GM08714 (cell line): ENCODE measurements around the gene CFLAR.
A peak's percentile ranks its signal among the peaks of the same experiment; 100 is the strongest.

Experiments used
- H3K4me3 ChIP-seq: fragments of 200-500 bp; sonication (Bioruptor generic); 2 replicates; pipeline ENCODE4 v1.5.1; 2014; ENCODE audit warnings: mild to moderate bottlenecking, low read length, inconsistent platforms
- ZNF274 ChIP-seq: IDR thresholded peaks from 2 replicates; pipeline ENCODE4 v1.6.1; 2012; ENCODE audit warnings: mild to moderate bottlenecking, low read depth, low read length

CFLAR gene

DNA sequence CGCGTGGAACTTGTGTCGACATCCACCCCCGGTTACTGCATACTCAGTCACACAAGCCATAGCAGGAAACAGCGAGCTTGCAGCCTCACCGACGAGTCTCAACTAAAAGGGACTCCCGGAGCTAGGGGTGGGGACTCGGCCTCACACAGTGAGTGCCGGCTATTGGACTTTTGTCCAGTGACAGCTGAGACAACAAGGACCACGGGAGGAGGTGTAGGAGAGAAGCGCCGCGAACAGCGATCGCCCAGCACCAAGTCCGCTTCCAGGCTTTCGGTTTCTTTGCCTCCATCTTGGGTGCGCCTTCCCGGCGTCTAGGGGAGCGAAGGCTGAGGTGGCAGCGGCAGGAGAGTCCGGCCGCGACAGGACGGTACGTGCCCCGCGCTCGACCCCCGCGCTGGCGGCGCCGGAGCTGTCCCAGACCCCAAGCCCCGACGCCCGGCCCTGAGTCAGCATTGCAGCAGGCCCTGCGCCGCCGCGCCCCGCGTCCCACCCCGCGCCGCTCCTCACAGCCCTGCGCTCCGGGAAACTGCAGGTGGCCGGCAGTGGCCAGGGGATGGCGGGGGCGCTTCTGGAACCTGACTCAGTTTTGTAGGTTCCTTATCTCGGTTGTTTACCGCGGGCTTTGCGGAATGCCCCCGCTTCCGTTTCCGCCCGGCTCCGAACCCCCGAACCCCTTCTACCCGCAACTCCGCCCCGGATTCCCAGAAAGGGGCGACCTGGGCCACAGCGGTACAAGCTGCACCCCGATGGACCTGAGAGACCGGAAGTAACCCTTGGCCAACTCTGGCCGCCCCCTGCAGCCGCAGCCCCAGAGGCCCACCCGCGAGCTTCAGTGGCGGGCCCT is at the start of gene CFLAR:
CFLAR (plus strand) TSS at position 50 of the 844 bp plus-strand sequence. CDS start 13,702 bp downstream, outside the sequence.
- TF ChIP-seq ZNF274 = no peak
- peak within 1 kb of the TSS; percentile 100 for H3K4me3 ChIP-seq

DNA sequence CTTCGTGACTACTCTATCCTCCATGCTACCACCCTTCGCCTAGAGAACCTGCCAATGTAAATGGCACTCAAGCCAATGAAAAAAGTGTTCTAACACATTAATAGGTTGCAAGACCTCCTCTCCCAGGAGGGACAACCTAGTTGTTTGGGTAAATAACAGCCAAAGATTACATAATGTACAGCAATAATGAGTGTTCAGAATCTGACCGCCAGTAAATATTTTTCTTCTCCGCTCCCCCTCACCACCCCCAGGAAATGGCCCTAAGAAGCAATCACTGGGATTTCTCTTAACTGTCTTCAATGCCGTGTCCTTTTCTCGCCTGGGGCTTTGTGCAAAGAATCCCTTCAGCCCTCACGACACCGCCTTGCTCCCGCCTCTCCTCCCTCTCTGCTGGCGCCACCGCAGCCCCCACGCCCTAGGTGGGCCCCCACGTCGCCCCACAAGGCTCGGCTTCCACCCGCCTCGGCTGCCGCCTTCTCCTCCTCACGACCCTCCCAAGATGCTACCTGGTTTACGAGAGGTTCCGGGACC is 45.0 kb upstream of the CFLAR start:
- peak overlapping the region; percentile 96 for H3K4me3 ChIP-seq
- no peak for TF ChIP-seq ZNF274

DNA sequence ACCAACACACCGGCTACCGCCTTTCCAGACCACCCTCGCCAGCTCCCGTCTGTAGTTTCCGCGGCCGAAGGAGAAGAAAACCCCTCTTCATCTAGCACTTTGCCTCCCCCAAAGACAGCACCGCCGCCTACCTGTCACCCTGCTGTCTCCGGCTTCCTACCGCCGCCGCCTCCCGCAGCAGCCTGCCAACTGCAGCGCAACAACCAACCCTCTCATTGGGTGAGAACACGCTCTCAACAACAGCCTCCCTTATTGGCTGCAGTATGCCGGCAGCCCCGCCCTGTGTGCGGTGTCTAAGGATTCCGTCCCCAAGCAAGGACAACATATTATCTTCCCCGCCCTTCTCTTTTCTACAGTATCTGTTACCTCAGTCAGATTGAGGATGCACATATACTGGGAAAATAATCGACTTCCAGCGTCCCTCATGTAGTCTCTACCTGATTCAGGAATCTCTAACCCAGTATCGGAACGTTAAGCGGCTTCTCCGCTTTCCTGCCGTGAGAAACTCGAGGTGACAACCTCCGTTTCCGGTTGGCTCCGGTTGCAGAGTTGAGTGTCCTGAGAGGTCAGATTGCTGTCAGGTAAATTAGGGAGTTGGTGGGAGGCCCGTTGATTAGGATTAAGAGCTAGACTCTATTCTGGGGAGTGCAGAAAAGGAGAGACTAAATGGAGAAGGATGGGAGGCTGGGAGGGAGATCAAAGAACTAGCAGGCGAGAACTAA is 44.3 kb upstream of the CFLAR start, which contains the start of the genes HYCC2 and NDUFB3:
HYCC2 (minus strand) TSS at position 193 of the 722 bp plus-strand sequence. CDS start 47,662 bp downstream, outside the sequence.
NDUFB3 (plus strand) TSS at position 523 of the 722 bp plus-strand sequence. CDS start 6,882 bp downstream, outside the sequence.
- peak within 1 kb of the TSS; percentile 96 for H3K4me3 ChIP-seq
- TF ChIP-seq ZNF274 = no peak

DNA sequence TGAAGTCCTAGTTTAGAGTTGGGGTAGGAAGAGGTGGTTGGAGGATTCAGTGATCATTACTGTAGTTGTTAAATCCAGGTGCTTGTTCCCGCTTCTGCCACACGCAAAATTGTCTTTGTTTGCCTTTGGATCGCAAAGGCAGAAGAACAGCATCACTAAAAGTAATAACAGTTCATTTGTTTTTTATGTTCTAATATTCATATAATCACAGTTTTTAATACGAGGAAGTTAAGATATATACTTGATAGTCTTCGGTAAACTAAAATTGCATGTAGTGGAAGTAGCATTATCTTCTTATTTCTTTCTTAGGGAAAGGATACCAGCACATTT is 43.8 kb upstream of the CFLAR start:
- peak overlapping the region; percentile 96 for H3K4me3 ChIP-seq
- TF ChIP-seq ZNF274 = no peak

DNA sequence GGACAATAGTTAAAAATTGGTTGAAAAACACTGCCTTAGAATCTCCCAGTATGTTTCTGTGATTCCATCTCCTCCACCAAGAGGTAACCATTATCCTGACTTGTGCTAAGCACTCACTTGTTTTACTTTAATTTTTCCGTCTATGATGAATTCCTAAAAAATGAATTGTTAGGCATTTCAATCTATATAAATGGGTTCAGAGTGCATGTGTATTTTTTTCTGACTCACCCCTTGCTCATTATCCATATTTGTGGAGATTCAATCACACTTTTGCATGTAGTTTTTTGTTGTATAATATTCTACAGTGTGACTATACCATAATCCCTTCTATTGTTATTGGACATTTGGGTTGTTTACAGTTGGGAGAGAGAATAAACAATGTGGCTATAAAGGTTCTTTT is 42.9 kb upstream of the CFLAR start:
- no peak for TF ChIP-seq ZNF274
- H3K4me3 ChIP-seq = no peak overlapping the region; the same call in 1 of the 2 replicates

DNA sequence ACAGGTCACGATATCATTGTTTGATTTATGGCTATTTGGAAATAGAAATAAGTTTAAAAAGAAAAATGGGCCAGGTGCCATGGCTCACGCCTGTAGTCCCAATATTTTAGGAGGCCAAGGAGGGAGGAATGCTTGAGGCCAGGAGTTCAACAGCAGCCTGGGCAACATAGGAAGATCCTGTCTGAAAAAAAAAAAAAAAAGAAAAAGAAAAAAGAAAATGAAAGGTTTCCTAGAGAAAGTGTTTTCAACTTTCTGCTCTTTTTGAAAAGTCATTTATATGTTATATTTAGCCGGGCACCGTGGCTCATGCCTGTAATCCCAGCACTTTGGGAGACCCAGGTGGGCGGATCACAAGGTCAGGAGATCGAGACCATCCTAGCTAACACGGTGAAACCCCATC is 41.0 kb upstream of the CFLAR start:
- no peak overlapping the region for H3K4me3 ChIP-seq
- TF ChIP-seq ZNF274 = no peak

DNA sequence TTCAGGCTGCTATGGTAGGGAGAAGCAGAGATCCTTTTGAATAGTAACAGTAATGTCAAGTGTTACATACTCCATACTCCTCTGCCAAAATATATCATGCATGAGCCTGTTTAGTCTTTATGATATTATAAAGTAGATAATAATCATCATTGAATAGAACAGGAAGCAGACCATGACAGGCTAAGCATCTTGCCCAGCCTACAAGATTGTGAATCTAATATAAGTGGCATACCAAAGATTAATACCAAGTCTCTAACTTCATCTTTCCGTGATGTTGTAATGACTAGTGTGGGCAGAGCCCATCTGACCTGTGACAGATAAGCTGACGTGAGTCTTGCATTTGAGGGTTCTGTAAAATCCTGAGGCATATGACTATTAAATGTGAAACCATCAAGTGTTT is 31.1 kb upstream of the CFLAR start:
- TF ChIP-seq ZNF274 = no peak
- H3K4me3 ChIP-seq = no peak overlapping the region

DNA sequence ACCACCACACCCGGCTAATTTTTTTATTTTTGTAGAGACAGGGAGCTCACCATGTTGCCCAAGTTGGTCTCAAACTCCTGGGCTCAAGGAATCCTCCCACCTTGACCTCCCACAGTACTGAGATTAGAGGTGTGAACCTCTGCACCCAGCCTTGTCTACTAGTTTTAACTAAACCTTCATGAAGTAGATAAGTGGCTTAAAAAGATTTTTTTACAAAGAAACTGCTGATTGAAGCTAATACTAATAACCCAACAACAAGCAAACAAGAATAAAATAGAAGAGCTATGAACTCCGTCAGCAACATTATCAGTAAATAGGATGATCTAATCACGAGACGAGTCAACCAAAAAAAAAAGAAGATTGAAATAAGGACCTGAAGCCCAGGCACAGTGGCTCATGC is 25.4 kb upstream of the CFLAR start:
- no peak overlapping the region for H3K4me3 ChIP-seq
- TF ChIP-seq ZNF274 = no peak

DNA sequence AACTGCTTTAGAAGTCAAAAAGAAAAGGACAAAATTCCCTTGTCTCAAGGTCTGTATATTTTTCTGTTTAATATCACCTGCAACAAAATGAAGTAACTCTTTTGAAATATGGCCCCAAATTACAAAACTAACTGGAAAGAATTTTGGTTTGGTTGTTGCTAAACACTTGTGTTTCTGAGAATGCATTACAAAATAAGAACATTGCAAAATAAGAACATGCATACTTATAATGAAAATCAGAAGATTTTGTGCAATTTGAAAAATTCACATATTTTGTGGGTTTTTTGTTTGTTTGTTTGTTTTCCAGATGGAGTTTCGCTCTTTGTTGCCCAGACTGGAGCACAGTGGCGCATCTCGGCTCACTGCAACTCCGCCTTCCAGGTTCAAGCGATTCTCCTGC is 22.4 kb upstream of the CFLAR start:
- no peak overlapping the region for H3K4me3 ChIP-seq

DNA sequence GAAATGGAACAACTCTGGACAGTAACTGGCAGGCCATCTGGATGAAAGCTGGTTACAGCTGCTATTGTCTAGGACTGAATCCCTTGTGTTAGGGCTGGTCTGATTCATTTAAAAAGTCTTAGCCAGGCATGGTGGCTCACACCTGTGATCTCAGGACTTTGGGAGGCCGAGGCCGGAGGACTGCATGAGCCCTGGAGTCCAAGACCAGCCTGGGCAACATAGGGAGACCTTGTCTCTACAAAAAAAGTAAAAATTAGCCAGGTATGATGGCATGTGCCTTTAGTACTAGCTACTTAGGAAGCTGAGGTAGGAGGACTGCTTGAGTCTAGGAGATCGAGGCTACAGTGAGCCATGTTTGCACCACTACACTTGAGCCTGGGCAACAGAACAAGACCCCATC is 15.5 kb upstream of the CFLAR start:
- TF ChIP-seq ZNF274 = no peak
- no peak overlapping the region for H3K4me3 ChIP-seq

More for the DNA sequence above, 22.4 kb upstream of the CFLAR start:
- no peak for TF ChIP-seq ZNF274

DNA sequence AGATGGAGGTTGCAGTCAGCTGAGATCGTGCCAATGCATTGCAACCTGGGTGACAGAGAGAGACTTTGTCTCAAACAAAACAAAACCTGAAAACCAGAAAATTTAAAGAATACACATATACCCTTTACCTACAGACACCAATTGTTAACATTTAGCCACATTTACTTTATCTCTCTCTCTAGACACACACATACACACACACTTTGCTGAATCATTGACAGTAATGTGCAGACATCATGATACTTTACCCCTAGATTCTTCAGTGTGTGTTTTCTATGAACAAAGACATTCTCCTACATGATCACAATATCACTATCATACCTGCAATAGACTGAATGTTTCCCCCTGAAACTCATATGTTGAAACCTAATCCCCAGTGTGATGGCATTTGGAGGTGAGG is 10.2 kb upstream of the CFLAR start:
- no peak overlapping the region for H3K4me3 ChIP-seq
- no peak for TF ChIP-seq ZNF274

DNA sequence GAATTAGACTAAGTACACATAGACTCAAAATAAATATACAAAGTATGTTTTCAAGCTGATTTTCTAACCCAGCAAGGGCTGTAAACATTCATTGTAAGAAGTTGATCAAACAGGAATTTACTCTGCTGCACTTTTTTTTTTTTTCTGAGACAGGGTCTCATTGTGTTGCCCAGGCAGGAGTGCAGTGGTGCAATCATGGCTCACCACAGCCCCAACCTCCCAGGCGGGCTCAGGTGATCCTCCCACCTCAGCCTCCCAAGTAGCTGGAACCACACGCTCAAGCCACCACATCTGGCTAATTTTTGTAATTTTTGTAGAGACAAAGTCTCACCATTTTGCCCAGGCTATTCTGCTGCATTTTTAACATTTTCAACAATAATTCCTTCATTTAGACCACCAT is 8.3 kb upstream of the CFLAR start:
- no peak overlapping the region for H3K4me3 ChIP-seq
- no peak for TF ChIP-seq ZNF274

DNA sequence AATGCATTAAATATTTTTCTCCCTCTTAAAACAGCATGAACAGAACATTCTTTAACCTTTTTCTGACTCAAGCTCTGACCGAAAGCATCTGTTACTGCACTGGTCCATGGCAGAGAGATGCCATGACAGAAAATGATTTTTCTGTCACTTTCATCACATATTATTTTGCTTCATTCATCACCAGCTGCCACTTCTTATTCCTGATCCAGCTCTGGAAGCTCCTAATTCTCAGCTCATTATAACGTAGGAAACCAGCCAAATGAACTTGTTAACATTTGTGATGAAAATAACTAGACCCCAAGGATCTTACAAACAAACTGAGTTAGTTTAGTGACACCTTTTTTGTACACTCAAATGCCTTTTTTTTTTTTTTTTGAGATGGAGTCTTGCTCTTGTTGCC is 7.6 kb upstream of the CFLAR start:
- no peak for TF ChIP-seq ZNF274
- no peak overlapping the region for H3K4me3 ChIP-seq

DNA sequence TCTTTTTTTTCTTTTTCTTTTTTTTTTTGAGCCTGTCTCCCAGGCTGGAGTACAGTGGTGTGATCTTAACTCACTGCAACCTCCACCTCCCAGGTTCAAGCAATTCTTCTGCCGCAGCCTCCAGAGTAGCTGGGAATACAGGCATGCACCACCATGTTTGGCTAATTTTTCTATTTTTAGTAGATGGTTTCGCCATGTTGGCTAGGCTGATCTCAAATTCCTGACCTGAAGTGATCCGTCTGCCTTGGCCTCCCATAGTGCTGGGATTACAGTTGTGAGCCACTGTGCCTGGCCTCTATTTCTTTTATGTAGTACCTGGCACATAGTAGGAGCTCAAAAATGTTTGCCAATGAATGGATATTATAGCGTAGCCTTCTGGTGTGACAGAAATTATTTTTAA is 6.8 kb upstream of the CFLAR start:
- no peak overlapping the region for H3K4me3 ChIP-seq
- no peak for TF ChIP-seq ZNF274

DNA sequence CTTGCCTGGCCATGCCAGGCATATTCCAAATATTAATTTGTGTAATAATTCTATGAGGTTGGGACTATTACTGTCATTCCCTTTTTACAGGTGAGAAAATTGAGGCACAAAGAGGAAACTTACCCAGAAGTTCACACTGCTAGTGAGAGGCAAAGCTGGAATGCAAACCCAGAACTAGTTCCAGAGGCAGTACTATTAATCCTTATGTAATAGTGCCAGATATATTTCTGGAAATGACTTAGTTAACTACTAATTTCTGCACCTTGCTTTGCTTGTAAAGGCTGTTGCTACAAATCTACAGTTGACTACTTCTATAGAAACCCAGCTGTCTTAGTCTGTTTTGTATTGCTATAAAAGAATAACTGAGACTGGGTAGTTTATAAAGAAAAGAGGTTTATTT is 5.3 kb upstream of the CFLAR start:
- no peak for TF ChIP-seq ZNF274
- no peak overlapping the region for H3K4me3 ChIP-seq

DNA sequence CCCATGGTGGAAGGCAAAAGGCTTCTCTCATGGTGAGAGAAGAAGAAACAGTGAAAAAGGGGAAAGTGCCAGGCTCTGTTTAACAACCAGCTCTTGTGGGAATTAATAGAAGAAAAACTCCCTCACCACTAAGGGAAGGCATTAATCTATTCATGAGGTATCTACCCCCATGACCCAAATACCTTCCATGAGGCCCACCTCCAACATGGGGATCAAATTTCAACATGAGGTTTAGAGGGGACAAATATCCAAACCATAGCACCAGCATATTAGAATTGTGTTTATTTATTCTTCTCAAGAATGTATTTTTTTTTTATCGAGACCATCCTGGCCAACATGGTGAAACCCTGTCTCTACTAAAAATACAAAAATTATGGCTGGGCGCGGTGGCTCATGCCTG is 4.9 kb upstream of the CFLAR start:
- TF ChIP-seq ZNF274 = no peak
- H3K4me3 ChIP-seq = no peak overlapping the region
